ENCODE measurements around the gene CHST11.

CHST11 gene

GRCh38 chr12:104622928-104623327, 166.2 kb downstream of the CHST11 start:
- no peak for TF ChIP-seq CTCF (conservative IDR thresholded peaks at IDR 0.05; ENCODE audit: low read depth, low read length)
- no peak for DNase-seq (ENCODE audit: low read depth)

GRCh38 chr12:104623883-104624282, 167.1 kb downstream of the CHST11 start:
- H3K4me3 ChIP-seq (ENCODE audit: low read length) = no peak overlapping the region
- TF ChIP-seq CTCF (conservative IDR thresholded peaks at IDR 0.05; ENCODE audit: low read depth, low read length) = no peak
- DNase-seq (ENCODE audit: low read depth) = no peak

More at GRCh38 chr12:104622928-104623327, 166.2 kb downstream of the CHST11 start:
- H3K4me3 ChIP-seq (ENCODE audit: low read length) = no peak overlapping the region

GRCh38 chr12:104624529-104624928, 167.8 kb downstream of the CHST11 start:
- no peak for DNase-seq (ENCODE audit: low read depth)
- H3K4me3 ChIP-seq (ENCODE audit: low read length) = no peak overlapping the region
- TF ChIP-seq CTCF (conservative IDR thresholded peaks at IDR 0.05; ENCODE audit: low read depth, low read length) = no peak

GRCh38 chr12:104626069-104626837, 169.5 kb downstream of the CHST11 start:
- DNase-seq (ENCODE audit: low read depth) = no peak

GRCh38 chr12:104627231-104627989, 170.7 kb downstream of the CHST11 start:
- DNase-seq (ENCODE audit: low read depth) = no peak
- no peak for TF ChIP-seq CTCF (conservative IDR thresholded peaks at IDR 0.05; ENCODE audit: low read depth, low read length)

More at GRCh38 chr12:104626069-104626837, 169.5 kb downstream of the CHST11 start:
- H3K4me3 ChIP-seq (ENCODE audit: low read length) = no peak overlapping the region
- TF ChIP-seq CTCF (conservative IDR thresholded peaks at IDR 0.05; ENCODE audit: low read depth, low read length) = no peak

GRCh38 chr12:104627990-104628830, 171.5 kb downstream of the CHST11 start:
- no peak for DNase-seq (ENCODE audit: low read depth)
- TF ChIP-seq CTCF (conservative IDR thresholded peaks at IDR 0.05; ENCODE audit: low read depth, low read length) = no peak
- H3K4me3 ChIP-seq (ENCODE audit: low read length) = no peak overlapping the region

More at GRCh38 chr12:104627231-104627989, 170.7 kb downstream of the CHST11 start:
- H3K4me3 ChIP-seq (ENCODE audit: low read length) = no peak overlapping the region

Data from retinal pigment epithelial cell (primary cell).